Gastrocnemius medialis (tissue), 4 donors: ENCODE measurements around the gene NR1H2. TPM values are rescaled to one million over a fixed set of nuclear protein-coding genes. Genes with fewer than 3 reads are reported as not detected.

Source experiments
- ATAC-seq, 2 donors: fragments of 150-250 bp; one replicate each; pipeline ENCODE4 v1.9.1; 2016
- DNase-seq, 2 donors: peaks; one replicate each; pipeline ENCODE4 v3.0.0-alpha.2; 2019
- H3K27ac ChIP-seq, 4 donors: fragments of 200-600 bp; sonication (generic); 1 replicate in 1 of 4; 2 replicates in 3 of 4; pipeline ENCODE4 v1.5.1; 2016 to 2018; ENCODE audit warnings: mild to moderate bottlenecking in 2 of 4, moderate library complexity in 1 of 4
- H3K27me3 ChIP-seq, 3 donors: fragments of 200-600 bp; sonication (generic) in 2 of 3; 1 replicate in 1 of 3; 2 replicates in 2 of 3; pipeline versions ENCODE4 v1.5.1 to v1.6.0; 2016 to 2019; ENCODE audit warnings: mild to moderate bottlenecking in 1 of 3, moderate library complexity in 1 of 3
- H3K36me3 ChIP-seq, 2 donors: fragments of 200-600 bp; sonication (generic) in 1 of 2; one replicate each; pipeline ENCODE4 v1.5.1; 2017 to 2018
- H3K4me1 ChIP-seq, 2 donors: fragments of 200-600 bp; sonication (generic) in 1 of 2; one replicate each; pipeline ENCODE4 v1.5.1; 2016 to 2017; ENCODE audit warnings: mild to moderate bottlenecking in 2 of 2
- H3K4me3 ChIP-seq, 4 donors: fragments of 200-600 bp; sonication (generic) in 3 of 4; 1 replicate in 1 of 4; 2 replicates in 3 of 4; pipeline ENCODE4 v1.5.1; 2016 to 2019; ENCODE audit warnings: mild to moderate bottlenecking in 2 of 4
- H3K9me3 ChIP-seq, 3 donors: fragments of 200-600 bp; sonication (generic) in 2 of 3; 1 replicate in 1 of 3; 2 replicates in 2 of 3; pipeline ENCODE4 v1.5.1; 2016 to 2019
- POLR2A ChIP-seq, 2 donors: fragments of 450-650 bp; IDR thresholded peaks; one replicate each; pipeline ENCODE4 v1.6.1; 2017; ENCODE audit warnings: antibody characterized with exemption in 2 of 2, mild to moderate bottlenecking in 2 of 2, moderate library complexity in 2 of 2
- in situ Hi-C, 4 donors: fragments of 200-750 bp; cut with MboI; loops; one replicate each; pipeline versions ENCODE4 v1.15.0 to v1.8.0; 2017; ENCODE audit warnings: low sequenced_read_pairs in 4 of 4
- intact Hi-C: fragments of 100-400 bp; cut with DNase I; formaldehyde crosslinking; loops from one replicate; pipeline ENCODE4 v1.15.1; 2023; ENCODE audit warnings: low total_unique reads
- total RNA-seq, 4 donors: library from RNA; depleted of rRNA; stranded (reverse); fragments of >200 nt; gene quantifications; one replicate each; pipeline versions ENCODE4 v1.1.0 to v1.2.3, GENCODE V29; 2016
- TF ChIP-seq, protein P1 (sequence below), 5 experiments: fragments of 450-650 bp in 3 of 5; fragments of 200-600 bp in 2 of 5; sonication (generic) in 2 of 5; IDR thresholded peaks in 4 of 5; conservative IDR thresholded peaks in 1 of 5; 1 replicate in 4 of 5; 2 replicates in 1 of 5; pipeline ENCODE4 v1.5.1; 2016 to 2019; ENCODE audit warnings: antibody characterized with exemption in 5 of 5, mild to moderate bottlenecking in 3 of 5, moderate library complexity in 3 of 5

Gene NR1H2
- total RNA-seq, 4 donors from 2014 or later: 155 to 232 (median 200) TPM

DNA sequence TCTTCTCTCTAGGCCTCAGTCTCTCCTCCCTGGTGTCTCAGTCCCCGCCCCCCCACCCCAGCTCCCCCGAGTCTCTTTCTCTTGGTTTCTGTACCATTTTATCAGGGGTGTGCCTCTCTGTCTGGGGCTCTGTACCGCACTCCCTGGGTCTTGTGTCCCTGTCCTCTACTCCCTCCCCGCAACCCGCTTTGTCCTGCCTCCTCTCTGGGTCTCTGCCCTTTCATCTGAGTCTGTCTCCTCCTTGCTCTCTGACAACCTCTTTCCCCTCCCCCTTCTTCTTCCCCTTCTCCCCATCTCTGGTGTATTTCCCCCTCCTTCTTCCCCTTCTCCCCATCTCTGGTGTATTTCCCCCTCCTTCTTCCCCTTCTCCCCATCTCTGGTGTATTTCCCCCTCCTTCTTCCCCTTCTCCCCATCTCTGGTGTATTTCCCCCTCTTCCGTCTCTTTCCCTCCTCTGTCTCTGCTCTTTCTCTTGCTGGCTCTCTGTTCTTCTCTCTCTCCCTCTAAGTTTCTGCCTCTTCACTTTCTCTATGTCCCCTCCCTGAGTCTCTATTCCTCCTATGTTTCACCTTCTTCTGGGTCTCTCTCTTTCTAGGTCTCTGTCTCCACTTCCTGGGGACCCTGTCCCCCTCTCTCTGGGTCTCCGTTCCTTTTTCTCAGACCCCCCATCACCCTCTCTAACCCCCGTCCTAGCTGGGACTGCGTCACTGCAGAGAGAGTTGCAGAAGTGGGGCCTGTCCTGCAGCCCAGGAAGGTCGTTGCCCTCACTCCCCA is 44.9 kb upstream of the NR1H2 start:
- Histone ChIP-seq H3K9me3 (no peaks in the 10 kb centered on the region), H3K27me3 (peaks cover 15 to 24% (median 20%) of the 10 kb centered on the region in 3 donors), H3K4me3 (peak overlapping the region; percentile 50 to 65 (median 56)), H3K27ac (peak overlapping the region; percentile 41 to 88 (median 81)), H3K36me3 (no peaks in the 10 kb centered on the region), H3K4me1 (peaks cover 30 to 39% of the 10 kb centered on the region in 2 donors)
- in situ Hi-C loops: no loop called here
- no peak for ATAC-seq
- intact Hi-C loops: loop anchor here (5.0 kb wide), 1 partner anchor 51 kb away; the partner anchor contains the start of gene POLD1
- no peak for DNase-seq
- no peak for TF ChIP-seq POLR2A (IDR thresholded peaks at IDR 0.05)
- TF ChIP-seq, protein P1, sequence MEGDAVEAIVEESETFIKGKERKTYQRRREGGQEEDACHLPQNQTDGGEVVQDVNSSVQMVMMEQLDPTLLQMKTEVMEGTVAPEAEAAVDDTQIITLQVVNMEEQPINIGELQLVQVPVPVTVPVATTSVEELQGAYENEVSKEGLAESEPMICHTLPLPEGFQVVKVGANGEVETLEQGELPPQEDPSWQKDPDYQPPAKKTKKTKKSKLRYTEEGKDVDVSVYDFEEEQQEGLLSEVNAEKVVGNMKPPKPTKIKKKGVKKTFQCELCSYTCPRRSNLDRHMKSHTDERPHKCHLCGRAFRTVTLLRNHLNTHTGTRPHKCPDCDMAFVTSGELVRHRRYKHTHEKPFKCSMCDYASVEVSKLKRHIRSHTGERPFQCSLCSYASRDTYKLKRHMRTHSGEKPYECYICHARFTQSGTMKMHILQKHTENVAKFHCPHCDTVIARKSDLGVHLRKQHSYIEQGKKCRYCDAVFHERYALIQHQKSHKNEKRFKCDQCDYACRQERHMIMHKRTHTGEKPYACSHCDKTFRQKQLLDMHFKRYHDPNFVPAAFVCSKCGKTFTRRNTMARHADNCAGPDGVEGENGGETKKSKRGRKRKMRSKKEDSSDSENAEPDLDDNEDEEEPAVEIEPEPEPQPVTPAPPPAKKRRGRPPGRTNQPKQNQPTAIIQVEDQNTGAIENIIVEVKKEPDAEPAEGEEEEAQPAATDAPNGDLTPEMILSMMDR (IDR thresholded peaks at IDR 0.05 in 4 of 5, conservative IDR thresholded peaks at IDR 0.05 in 1 of 5): no peak

DNA sequence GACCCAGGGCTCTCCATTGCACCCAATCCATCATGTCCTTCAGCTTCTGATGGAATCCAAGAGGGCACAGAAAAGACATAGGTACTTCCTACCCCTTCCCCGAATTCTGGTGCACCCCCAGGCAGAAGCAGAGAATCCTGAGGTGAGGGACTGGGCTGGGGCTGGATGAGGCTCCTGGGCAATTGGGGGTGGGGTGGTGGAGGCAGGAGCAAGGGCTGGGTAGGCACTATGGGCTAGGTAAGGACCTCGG is 44.3 kb upstream of the NR1H2 start:
- Histone ChIP-seq H3K27me3 (peaks cover 10 to 19% (median 14%) of the 10 kb centered on the region in 3 donors), H3K4me3 (peak overlapping the region in 1 of 4 donors; percentile 65), H3K9me3 (no peaks in the 10 kb centered on the region), H3K36me3 (no peaks in the 10 kb centered on the region), H3K27ac (peak overlapping the region; percentile 30 to 83 (median 59)), H3K4me1 (peaks cover 29 to 33% of the 10 kb centered on the region in 2 donors)
- in situ Hi-C loops: no loop called here
- TF ChIP-seq, protein P1 (IDR thresholded peaks at IDR 0.05 in 4 of 5, conservative IDR thresholded peaks at IDR 0.05 in 1 of 5): no peak
- no peak for TF ChIP-seq POLR2A (IDR thresholded peaks at IDR 0.05)
- intact Hi-C loops: loop anchor here (2.0 to 5.0 kb wide), 2 partner anchors 50 to 127 kb away; partner anchors contain the start of gene POLD1
- DNase-seq (peak in 1 of 2 donors; percentile 6), ATAC-seq (no peak)

DNA sequence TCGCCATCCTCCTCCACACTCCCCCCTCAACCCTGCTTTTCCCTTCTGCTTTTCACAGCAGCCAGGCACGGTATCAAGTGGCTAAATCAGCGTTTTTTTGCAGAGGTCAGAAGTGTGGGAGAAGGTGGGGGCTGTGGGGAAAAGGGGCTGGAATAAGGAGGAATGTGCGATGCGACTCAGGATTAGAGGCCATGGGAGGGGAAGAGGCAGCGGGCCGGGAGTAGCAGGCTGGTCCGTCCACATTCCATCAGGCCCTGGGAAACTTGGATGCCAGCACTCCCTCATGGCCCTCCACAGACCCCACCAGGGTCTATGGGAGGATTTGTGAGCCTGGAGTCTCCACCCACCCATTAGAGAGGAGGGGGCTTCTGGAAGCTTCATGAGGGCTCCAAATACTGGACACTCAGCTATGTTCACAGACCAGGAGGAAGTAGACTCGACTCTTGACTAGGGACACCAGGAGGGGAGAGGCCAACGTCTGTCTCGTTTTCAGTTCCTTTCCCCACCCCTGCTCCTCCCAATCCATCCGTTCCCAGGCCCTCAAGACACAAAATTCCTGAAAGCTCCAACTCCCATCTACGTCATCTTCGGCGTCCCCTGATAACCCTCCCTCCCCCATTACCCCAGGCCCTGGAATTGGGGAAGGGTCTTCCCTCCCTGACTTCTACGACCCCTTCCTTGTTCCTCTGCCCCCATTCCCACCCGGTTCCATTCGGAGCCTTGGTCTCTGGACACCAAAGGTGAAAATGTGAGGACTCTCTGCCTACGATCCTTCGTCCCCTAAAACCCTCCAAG is 43.8 kb upstream of the NR1H2 start:
- ATAC-seq (no peak), DNase-seq (peak in 1 of 2 donors; percentile 13)
- Histone ChIP-seq H3K4me3 (peak overlapping the region; percentile 50 to 65 (median 60)), H3K27me3 (peaks cover 5 to 14% (median 11%) of the 10 kb centered on the region in 3 donors), H3K27ac (peak overlapping the region; percentile 77 to 84 (median 82)), H3K9me3 (no peaks in the 10 kb centered on the region), H3K4me1 (peaks cover 29 to 33% of the 10 kb centered on the region in 2 donors), H3K36me3 (no peaks in the 10 kb centered on the region)
- intact Hi-C loops (loop anchor here (2.0 to 5.0 kb wide), 2 partner anchors 50 to 128 kb away; partner anchors contain the start of gene POLD1), in situ Hi-C loops (no loop called here)
- TF ChIP-seq POLR2A (IDR thresholded peaks at IDR 0.05): no peak
- TF ChIP-seq, protein P1 (IDR thresholded peaks at IDR 0.05 in 4 of 5, conservative IDR thresholded peaks at IDR 0.05 in 1 of 5): no peak

DNA sequence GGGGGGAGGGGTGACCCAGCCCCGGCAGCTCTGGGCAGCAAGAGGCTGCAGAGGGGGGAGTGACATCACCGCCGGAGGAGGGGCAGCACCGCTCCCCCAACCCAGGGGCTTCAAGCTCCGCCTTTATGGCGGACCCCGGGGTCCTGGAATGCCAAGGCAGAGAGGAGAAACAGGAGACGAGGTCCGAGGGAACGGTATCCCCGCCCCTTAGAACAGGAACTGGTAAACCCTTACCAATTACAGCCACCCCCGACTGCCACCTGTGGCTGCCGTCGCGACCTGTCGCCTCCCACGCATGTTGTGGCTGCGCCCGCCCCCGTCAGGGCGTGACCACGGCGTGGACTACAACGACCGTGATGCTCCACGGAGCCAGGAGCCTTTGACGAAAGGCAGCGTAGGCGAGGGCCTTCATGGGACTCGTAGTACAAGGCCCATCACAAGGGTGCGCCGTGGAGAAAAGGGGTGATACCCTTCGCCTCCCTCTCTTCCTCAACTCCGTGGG is 43.0 kb upstream of the NR1H2 start:
- Histone ChIP-seq H3K4me1 (peaks cover 29 to 33% of the 10 kb centered on the region in 2 donors), H3K4me3 (peak overlapping the region; percentile 50 to 65 (median 60)), H3K36me3 (no peaks in the 10 kb centered on the region), H3K9me3 (no peaks in the 10 kb centered on the region), H3K27ac (peak overlapping the region; percentile 77 to 84 (median 82)), H3K27me3 (peaks cover 0 to 11% (median 8%) of the 10 kb centered on the region in 3 donors)
- DNase-seq (peak; percentile 87 to 90), ATAC-seq (peak; percentile 67 to 70)
- in situ Hi-C loops: no loop called here
- TF ChIP-seq, protein P1 (IDR thresholded peaks at IDR 0.05 in 4 of 5, conservative IDR thresholded peaks at IDR 0.05 in 1 of 5): no peak
- intact Hi-C loops: loop anchor here (2.0 to 5.0 kb wide), 2 partner anchors 49 to 128 kb away; partner anchors contain the start of gene POLD1
